Stomach (tissue), 19 donors: ENCODE data around the gene MYH13. TPM values are rescaled to one million over a fixed set of nuclear protein-coding genes. Genes with fewer than 3 reads are reported as not detected.

Source experiments
- DNase-seq, 2 donors: peaks; one replicate each; pipeline versions ENCODE4 v3.0.0 to v3.0.0-alpha.2; 2013 to 2019
- H3K27ac ChIP-seq, 5 donors: fragments of 200-600 bp in 4 of 5; sonication (generic) in 4 of 5; one replicate each; pipeline ENCODE4 v1.5.1; 2013 to 2019; ENCODE audit warnings: mild to moderate bottlenecking in 1 of 5, moderate library complexity in 1 of 5
- H3K27me3 ChIP-seq, 3 donors: fragments of 200-600 bp; sonication (generic); one replicate each; pipeline ENCODE4 v1.5.1; 2017 to 2019; ENCODE audit warnings: mixed run types in 1 of 3
- H3K36me3 ChIP-seq, 4 donors: fragments of 200-600 bp; sonication (generic); 1 replicate in 3 of 4; 2 replicates in 1 of 4; pipeline ENCODE4 v1.5.1; 2016 to 2019
- H3K4me1 ChIP-seq, 4 donors: fragments of 200-600 bp; sonication (generic); one replicate each; pipeline ENCODE4 v1.5.1; 2016 to 2019
- H3K4me3 ChIP-seq, 4 donors: fragments of 200-600 bp; sonication (generic) in 3 of 4; one replicate each; pipeline ENCODE4 v1.5.1; 2016 to 2019; ENCODE audit warnings: mild to moderate bottlenecking in 1 of 4
- H3K9me3 ChIP-seq, 4 donors: fragments of 200-600 bp; sonication (generic); one replicate each; pipeline ENCODE4 v1.5.1; 2016 to 2019
- CTCF ChIP-seq, 7 experiments: fragments of 450-650 bp in 4 of 7; fragments of 200-600 bp in 3 of 7; sonication (generic) in 3 of 7; IDR thresholded peaks; one replicate each; pipeline ENCODE4 v1.5.1; 2016 to 2019; ENCODE audit warnings: antibody characterized with exemption in 7 of 7, control low read depth in 2 of 7, mild to moderate bottlenecking in 1 of 7
- EP300 ChIP-seq: sonication (generic); formaldehyde crosslinking; IDR thresholded peaks from one replicate; pipeline ENCODE4 v1.6.1; 2017; ENCODE audit warnings: antibody characterized with exemption
- POLR2A ChIP-seq, 4 donors: fragments of 450-650 bp; IDR thresholded peaks; one replicate each; pipeline ENCODE4 v1.6.1; 2016; ENCODE audit warnings: antibody characterized with exemption in 4 of 4, control low read depth in 2 of 4, mild to moderate bottlenecking in 1 of 4, moderate library complexity in 1 of 4
- POLR2AphosphoS5 ChIP-seq, 3 donors: sonication (generic); formaldehyde crosslinking; IDR thresholded peaks; one replicate each; pipeline ENCODE4 v1.6.1; 2016; ENCODE audit warnings: antibody characterized with exemption in 3 of 3
- WGBS, 5 donors: extraction: QIAGEN DNeasy Blood & Tissue Kit in 3 of 5; methylation state at CpG; one replicate each; pipeline versions ENCODE4 v1.1.5 to v1.1.7; 2013 to 2018; 5-methylcytosine and 5-hydroxymethylcytosine counted together
- intact Hi-C: fragments of 100-400 bp; cut with DNase I; formaldehyde crosslinking; loops from one replicate; pipeline ENCODE4 v1.15.1; 2023; ENCODE audit warnings: low total_unique reads
- long read RNA-seq, 10 donors: transcript quantifications; one replicate each; lab custom pipeline, GENCODE V29; 2026
- polyA plus RNA-seq, 3 donors: library from polyadenylated mRNA; stranded (reverse); fragments of 200-250 nt; gene quantifications; one replicate each; pipeline ENCODE4 v1.2.3, GENCODE V29; 2013
- total RNA-seq, 5 donors: library from RNA; depleted of rRNA; stranded (reverse); fragments of >200 nt; gene quantifications; one replicate each; pipeline versions ENCODE4 v1.1.0 to v1.2.3, GENCODE V29; 2014 to 2016
- donor health status: healthy with polysubstance abuse.
- donor health status: Bipolar disorder and iron deficiency.
- donor health status: healthy.

MYH13 gene
- total RNA-seq (1 to 10 TPM; 1.2 to 5.4 (median 2.6) TPM), polyA plus RNA-seq (1 to 10 TPM in 2 of 3 donors, under 1 TPM in 1; 0.68 to 2.6 (median 1.7) TPM)
- long read RNA-seq, donor 1 = 0 reads
- long read RNA-seq, donor 2 = 0 reads
- long read RNA-seq, donor 3 = 0 reads
- long read RNA-seq, donor 4 = 0 reads
- long read RNA-seq, donor 5 = 0 reads
- long read RNA-seq, donor 6 = 0 reads
- long read RNA-seq, donor 7 = 0 reads
- long read RNA-seq, donor 8 = 0 reads
- long read RNA-seq, donor 9 = 0 reads
- long read RNA-seq, donor 10 = 0 reads

GRCh38 chr17:10372906-10373305 lies at the start of gene MYH13:
TSS of gene MYH13 (minus strand) at chr17:10373006. CDS start at chr17:10364530, 8,476 bp downstream.
- Histone ChIP-seq H3K9me3 (no peaks in the 10 kb centered on the region), H3K4me1 (no peaks in the 10 kb centered on the region), H3K27me3 (no peaks in the 10 kb centered on the region), H3K27ac (no peak within 1 kb of the TSS), H3K4me3 (no peak within 1 kb of the TSS), H3K36me3 (no peaks in the 10 kb centered on the region)
- intact Hi-C loops = no loop called here
- no peak for TF ChIP-seq POLR2AphosphoS5 (IDR thresholded peaks at IDR 0.05)
- no peak for TF ChIP-seq POLR2A (IDR thresholded peaks at IDR 0.05)
- no peak for TF ChIP-seq EP300
- no peak for TF ChIP-seq CTCF (IDR thresholded peaks at IDR 0.05)
- no peak for DNase-seq
- WGBS, 5 donors = 74 to 79% (median 78%) methylated on average over 5 of the region's 5 CpGs

GRCh38 chr17:10421900-10422542 lies 49.2 kb upstream of the MYH13 start, which contains the start of gene MYH8:
TSS of gene MYH8 (minus strand) at chr17:10421950. CDS start at chr17:10420227, 1,723 bp downstream.
- no peak for DNase-seq
- no peak within 1 kb of the TSS for H3K27ac ChIP-seq
- WGBS, 5 donors = 60 to 80% (median 78%) methylated on average over 7 of the region's 7 CpGs
- TF ChIP-seq CTCF (IDR thresholded peaks at IDR 0.05) (no peak), EP300 (no peak), POLR2A (IDR thresholded peaks at IDR 0.05) (no peak), POLR2AphosphoS5 (IDR thresholded peaks at IDR 0.05) (no peak)
- H3K27me3 ChIP-seq = no peaks in the 10 kb centered on the region
- H3K4me1 ChIP-seq = no peaks in the 10 kb centered on the region
- intact Hi-C loops = no loop called here
- no peaks in the 10 kb centered on the region for H3K36me3 ChIP-seq
- H3K9me3 ChIP-seq = no peaks in the 10 kb centered on the region
- no peak within 1 kb of the TSS for H3K4me3 ChIP-seq

- WGBS, 5 donors = 45 to 66% (median 56%) methylated on average over 2 of the region's 2 CpGs
- Histone ChIP-seq H3K4me3 (no peak overlapping the region), H3K4me1 (no peaks in the 10 kb centered on the region), H3K9me3 (no peaks in the 10 kb centered on the region), H3K27ac (no peak overlapping the region), H3K36me3 (no peaks in the 10 kb centered on the region), H3K27me3 (no peaks in the 10 kb centered on the region)
- TF ChIP-seq POLR2AphosphoS5 (IDR thresholded peaks at IDR 0.05) = no peak
- no peak for TF ChIP-seq EP300
- TF ChIP-seq POLR2A (IDR thresholded peaks at IDR 0.05) = no peak
- no peak for TF ChIP-seq CTCF (IDR thresholded peaks at IDR 0.05)
- no peak for DNase-seq
- intact Hi-C loops = no loop called here
These were observed 48.4 kb upstream of the MYH13 start for GRCh38 chr17:10421211-10421610.

- Histone ChIP-seq H3K9me3 (no peaks in the 10 kb centered on the region), H3K27me3 (no peaks in the 10 kb centered on the region), H3K27ac (no peak overlapping the region), H3K36me3 (no peaks in the 10 kb centered on the region), H3K4me3 (no peak overlapping the region), H3K4me1 (no peaks in the 10 kb centered on the region)
- WGBS, 5 donors = 62 to 87% (median 72%) methylated on average over 2 of the region's 2 CpGs
- intact Hi-C loops = no loop called here
- TF ChIP-seq CTCF (IDR thresholded peaks at IDR 0.05) = no peak
- TF ChIP-seq POLR2AphosphoS5 (IDR thresholded peaks at IDR 0.05) = no peak
- TF ChIP-seq POLR2A (IDR thresholded peaks at IDR 0.05) = no peak
- no peak for TF ChIP-seq EP300
- DNase-seq = no peak
These were observed 48.0 kb upstream of the MYH13 start for GRCh38 chr17:10420811-10421210.
